HG03175 (cell line): ENCODE data around the gene TNFAIP2.
"Not testable (repeated sequence)": the region's sequence is repeated elsewhere in the genome, so short reads cannot be mapped to it uniquely, and the experiment has no call there.

ENCODE experiments used
- ATAC-seq: cut with Tn5 transposase; IDR thresholded peaks from one replicate; pipeline ENCODE4 v1.9.1; 2021; ENCODE audit warnings: mild to moderate bottlenecking, moderate library complexity; ENCODE audit not compliant: unreplicated experiment

The TNFAIP2 gene

DNA sequence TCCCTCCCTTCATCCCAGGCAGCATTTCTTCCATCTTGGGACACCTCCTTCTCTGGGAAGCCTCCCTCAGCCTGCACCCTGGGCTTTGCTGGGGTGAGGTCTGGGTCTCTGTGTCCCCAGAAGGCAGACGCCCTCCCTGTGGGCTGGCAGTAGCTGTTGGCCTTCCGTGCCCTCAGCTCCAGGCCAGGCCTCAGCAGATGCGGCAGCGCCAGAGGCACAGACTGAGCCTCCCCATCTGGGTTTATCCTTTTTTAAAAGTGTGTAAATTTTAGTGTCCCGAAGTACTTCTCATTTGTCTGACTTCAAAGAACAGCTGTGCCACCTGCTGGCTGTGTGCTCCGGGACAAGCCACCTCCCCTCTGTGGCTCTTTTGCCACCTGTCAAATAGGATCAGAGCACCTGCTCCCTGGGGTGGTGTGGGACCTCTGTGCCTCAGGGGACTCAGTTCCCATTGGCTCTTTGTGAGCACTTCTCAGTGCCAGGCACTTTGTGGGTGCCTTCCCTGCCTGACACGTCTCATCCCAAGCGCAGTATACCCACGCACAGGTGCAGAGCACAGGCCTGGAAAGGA lies 17.6 kb upstream of the TNFAIP2 start:
- ATAC-seq = no peak

DNA sequence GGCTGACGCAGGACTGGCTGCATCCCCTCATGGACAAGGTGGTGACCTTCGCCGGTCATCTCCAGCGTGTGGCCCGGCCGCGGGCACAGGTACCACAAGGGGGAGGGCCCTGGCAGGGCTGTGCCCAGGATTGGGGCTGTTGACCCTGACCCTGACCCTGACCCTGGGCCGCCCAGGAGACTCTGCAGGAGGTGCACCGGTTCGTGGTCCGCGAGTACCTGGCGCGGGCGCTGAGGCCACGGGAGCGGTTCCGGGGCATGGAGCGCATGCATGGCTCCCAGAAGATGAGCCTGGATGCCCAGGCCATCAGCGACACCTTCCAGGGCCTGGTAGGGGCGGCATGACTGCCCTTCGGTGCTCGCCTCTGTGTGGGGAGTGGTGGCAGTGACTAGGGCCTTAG lies 15.8 kb upstream of the TNFAIP2 start:
- no peak for ATAC-seq

DNA sequence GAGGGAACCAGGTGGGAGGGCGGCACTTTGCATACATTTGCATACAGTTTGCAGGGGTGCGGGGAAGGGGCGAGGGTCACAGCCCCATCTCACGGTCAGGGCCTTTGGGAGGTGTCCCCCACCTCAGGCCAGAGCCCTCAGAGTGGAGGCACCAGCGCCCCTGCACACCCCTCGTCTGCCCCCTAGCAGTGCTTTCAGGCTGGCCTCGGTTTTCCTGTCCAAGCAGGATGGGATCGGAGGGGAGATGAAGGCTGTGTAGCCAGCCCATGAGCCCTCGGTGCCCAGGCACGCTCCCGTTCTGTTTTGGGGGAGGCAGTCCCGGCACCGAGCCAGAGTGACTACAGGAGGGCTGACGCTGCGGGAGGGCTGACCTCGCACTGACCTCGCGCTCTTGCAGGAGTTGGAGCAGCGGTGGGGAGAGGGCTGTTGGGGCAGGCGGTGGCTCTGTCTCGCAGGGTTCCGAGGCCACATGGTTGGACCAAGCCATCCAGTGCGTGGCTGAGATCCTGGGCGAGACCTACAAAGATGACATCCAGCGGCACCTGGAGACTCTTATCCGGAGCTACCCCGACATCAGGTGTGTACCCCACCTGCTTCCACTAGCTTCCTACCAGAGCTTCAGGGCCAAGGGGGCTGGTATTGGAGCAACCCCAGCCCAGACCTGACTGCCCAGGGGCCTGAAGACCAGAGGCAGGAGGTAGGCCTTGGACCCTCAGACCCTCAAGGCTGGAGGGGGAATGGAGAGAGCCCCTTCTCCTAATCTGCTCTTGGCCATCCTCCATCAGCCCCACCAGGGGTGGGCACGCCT lies 15.1 kb upstream of the TNFAIP2 start:
- ATAC-seq = no peak

DNA sequence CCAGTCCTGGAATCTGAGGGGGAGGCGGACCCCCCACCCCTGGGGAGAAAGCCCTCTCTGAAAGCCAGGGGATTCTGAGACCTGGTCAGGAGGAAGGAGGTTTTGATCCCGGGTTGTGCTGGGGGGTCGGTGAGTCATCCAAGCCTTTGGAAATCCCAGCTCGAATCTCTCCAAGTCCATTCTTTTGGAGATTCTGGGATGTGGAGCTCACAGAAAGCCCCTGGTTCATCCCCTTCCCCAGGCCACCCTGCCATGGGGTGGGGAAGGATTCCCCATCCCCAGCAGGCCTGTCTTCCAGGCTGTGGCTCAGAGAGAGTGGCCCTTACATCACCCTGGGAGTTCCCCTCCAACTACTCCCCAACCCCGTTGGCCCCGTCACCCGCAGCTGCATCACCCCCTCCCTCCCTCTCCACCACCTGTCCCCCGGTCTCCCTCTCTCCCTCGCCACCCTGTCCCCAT lies 14.5 kb upstream of the TNFAIP2 start:
- ATAC-seq = no peak

DNA sequence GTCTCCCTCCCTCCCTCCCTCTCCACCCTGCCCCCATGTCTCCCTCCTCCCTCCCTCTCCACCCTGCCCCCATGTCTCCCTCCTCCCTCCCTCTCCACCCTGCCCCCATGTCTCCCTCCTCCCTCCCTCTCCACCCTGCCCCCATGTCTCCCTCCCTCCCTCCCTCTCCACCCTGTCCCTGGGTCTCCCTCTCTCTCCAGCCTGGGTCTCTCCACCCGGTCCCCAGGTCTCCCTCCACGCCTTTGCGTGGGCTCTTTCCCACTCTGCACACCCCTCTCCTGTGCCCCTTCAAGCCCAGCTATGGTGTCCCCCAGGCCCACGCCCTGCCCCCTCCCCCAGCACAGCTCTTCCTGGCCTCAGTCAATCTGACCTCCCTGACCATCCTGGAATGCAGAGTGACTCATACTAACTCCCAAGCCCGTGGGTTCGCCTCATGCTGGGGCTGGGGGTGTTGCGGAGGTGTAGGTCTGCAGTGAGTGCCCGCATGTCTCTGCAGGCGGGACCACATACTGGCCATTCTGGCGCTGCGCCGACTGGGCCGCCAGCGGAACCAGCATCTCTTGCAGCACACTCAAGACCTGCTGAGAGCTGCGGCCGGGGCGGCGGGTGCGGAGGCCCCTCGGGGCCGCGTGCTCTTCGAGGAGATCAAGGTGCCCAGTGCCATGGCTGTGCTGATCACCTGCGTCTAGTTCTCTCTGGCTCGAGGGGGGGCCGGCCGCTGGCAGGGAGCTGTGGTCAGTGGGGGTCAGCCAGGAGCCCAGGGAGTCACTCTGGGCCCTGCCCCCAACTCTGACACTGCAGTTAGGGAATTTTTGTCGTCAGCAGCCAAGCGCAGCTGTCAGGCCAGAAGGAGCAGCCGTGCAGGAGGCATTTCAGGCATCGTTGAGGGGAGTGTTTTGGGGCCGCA lies 13.5 kb upstream of the TNFAIP2 start:
- no peak for ATAC-seq

DNA sequence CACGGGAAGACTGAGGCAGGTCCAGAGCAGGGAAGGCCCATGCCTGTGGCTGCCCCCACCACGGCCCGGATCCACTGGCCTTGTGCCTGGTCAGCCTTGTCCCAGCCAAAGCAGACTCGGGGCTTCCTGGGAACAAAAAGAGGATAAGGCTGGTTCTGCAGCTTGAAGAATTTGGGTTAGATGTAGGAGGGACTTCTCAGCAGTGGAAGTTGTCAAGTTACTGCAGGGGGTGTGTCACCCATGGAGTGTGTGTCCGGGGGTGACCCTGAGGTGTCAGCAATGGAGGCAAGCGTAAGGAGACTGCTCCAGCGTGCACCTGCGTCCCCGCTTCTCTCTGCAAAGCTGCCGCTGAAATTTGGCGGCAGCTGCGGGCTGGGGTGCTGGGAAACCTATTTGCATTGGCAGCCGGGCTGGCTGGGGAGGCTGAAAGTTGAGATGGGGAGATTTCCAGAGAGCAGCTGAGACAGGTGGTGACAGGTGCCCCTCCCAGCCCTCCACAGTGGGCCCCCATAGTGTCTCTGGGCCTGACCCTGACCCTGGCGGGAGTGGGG lies 12.5 kb upstream of the TNFAIP2 start:
- no peak for ATAC-seq

DNA sequence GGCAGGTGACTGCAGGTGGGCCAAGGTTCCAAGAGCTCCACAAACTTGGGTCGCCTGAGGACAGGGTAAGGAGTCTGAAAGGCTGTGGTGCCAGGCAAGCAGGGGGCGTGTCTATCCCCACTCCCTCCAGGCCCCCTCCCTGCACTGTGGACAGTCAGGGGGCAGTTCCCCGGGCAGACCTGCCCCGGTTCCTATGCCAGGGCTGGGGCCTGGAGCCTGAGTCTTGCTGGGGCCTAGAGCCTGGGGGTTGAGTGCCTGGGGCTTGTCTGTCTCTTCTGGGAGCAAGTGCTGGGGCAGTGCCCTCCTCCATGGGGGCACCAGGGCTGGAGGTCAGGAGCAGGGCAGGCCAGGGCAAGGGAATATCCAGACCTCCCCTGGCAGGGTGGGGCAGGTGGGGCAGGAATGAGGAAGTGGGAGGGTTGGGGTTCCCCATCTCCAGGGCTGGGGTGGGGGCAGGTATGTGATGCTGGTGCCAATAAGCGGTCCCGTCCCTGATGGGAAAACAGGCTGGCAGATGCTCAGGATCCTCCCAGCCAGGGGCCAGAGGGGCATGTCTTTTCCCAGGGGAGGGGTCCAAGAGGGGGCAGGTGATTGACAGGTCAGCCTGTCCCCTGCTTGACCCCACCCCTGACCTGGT lies 11.9 kb upstream of the TNFAIP2 start:
- no peak for ATAC-seq

DNA sequence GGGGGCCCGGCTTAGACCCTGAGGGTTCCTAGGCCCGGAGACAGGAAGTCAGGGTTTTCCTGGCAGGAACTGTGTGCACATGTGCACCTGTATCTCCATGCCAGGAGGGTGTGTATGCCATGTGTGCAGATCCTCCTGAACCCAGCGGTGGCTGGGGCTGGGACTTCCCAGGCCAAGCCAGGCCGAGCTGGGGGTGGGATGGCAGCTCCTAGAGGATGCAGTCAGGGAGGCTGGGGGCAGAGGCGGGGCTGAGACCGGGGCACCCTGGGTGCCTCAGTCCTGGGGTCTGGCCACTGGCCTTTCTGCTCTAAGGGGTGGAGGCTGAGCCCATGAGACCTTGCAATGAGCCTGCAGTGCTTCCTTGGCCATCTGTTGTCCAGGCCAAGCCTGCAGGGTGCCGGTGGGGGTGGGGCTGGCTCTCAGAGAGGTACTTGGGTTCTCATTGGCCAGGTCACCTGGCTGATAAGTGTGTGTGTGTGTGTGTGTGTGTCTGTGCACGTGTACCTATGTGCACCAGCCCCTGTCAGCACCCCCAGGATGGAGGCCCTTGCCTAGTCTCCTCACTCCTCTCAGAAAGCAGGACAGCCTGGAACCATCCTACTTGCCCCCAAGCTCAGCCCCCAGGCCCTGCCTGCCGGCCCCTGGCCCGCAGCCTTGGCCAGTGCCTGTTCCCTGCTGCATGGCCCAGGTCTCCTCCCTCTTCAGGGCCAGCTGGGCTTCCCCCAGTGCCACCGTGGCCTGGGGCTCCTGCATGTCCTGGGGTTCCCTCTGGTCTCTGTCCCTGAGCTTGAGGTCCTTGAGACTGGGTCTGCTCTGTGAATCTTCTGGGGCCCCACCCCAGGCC lies 10.6 kb upstream of the TNFAIP2 start:
- ATAC-seq = no peak

DNA sequence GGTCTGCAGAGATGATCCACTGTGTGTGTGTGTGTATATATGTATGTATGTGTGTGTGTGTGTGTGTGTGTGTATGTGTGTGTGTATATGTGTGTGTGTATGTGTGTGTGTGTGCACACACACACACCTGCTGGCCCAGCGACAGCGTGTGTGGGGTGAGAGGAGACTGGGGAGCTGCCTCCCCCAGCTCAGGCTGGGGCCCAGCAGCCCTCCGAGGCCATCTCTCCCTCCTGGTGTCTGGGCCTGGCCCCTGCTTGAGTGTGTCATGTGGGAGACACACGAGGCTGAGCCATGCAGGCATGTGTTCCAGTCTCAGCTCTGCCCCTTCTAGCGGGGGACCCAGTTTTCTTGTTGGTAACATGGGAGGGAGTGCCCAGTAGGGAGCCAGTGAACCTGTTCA lies 10.0 kb upstream of the TNFAIP2 start:
- no peak for ATAC-seq

DNA sequence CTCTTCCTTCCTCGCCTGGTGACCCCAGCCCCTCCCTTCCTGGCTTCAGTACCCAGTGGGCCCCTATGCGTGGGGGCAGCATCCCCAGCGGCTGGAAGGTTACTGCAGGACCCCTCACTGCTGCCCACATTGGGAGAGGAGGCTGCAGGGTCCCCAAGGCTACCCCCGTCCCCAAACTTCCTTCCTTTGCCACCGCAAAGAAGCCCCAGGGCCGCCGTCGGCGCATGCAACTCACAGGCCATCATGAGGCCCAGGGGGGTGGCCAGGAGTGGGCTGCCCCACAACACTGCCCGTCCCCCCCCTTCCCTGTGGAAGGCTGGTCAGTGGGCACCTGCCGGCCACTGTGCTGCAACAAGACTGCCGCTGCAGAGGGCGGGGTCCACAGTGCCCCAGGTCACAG lies 9.5 kb upstream of the TNFAIP2 start:
- no peak for ATAC-seq

DNA sequence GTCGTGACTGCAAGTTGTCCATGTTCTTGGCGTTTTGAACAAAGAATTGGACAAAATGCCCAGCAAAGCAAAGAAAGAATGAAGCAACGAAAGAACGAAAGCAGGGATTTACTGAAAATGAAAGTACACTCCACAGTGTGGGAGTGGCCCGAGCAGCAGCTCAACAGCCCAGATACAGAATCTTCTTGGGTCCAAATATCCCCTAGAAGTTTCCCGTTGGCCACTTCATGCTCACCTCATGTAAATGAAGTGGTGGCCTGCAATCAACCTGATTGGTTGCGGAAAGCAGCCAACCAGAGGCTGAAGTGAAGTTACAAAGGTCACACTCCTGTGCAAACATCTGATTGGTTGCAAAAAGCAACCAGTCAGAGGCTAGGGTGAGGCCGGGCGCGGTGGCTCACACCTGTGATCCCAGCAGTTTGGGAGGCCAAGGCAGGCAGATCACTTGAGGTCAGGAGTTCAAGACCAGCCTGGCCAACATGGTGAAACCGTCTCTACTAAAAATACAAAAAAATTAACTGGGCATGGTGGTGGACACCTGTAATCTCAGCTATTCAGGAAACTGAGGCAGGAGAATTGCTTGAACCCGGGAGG lies 8.1 kb upstream of the TNFAIP2 start:
- not testable (repeated sequence) for ATAC-seq

DNA sequence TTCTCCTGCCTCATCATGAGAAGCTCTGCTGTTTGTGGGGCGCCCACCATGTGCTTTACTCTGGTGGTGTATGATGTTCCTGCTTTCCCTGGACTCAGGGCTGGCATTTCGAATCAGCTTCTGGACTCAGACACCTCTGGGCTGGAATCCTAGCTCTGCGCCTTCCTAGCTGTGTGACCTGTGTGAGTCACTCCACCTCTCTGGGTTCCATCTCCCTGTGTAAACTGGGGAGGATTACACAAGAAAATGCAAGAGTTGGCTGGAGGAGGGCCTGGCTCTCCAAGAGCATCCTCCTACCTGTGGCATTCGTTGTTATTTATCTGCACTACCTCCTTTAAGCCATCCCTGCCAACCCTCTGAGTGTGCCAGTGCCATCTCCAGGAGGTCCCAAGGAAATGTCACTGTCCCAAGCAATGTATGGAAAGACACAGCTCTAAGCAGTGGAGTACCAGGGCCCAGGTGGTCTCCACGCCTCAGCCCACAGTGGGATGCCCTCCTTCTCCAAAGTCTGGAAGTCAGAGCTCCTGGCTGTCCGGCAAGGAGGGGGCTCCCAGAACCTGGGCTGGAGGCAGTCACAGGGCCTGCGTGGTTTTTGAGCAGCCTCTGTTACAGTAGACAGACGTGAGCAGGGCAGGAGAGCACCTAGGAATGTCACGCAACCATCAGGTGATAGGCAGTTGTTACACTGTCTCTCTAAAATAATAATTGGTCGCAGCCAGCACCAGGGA lies 7.3 kb upstream of the TNFAIP2 start:
- ATAC-seq = no peak

DNA sequence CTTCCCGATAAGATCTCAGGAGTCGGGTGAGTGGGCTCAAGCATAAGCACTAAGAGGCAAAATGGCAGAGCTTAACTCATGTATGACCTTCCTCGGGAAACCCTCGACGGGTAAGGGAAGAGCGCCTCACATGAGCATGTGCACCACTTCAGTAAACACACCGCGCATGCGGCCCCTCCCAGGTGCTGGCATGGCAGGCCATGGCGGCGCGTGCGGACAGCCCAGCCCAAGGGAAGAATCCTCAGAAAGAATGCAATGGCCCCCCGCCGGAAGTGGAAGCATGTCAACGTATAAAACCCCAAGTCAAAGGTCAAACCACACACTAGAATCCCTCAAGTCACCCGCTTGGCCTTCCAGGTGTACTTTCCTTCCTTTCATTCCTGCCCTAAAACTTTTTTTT lies 6.6 kb upstream of the TNFAIP2 start:
- no peak for ATAC-seq

DNA sequence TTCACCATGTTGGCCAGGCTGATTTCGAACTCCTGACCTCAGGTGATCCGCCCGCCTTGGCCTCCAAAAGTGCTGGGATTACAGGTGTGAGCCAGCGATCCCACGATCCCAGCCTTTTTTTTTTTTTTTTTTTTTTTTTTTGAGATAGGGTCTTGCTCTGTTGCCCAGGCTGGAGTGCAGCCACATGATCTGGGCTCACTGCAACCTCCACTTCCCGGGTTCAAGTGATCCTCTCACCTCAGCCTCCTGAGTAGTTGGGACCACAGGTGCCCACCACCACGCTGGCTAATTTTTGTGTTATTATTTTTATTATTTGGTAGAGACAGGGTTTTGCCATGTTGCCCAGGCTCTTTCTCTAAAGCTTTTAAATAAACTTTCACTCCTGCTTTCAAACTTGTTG lies 5.8 kb upstream of the TNFAIP2 start:
- not testable (repeated sequence) for ATAC-seq

DNA sequence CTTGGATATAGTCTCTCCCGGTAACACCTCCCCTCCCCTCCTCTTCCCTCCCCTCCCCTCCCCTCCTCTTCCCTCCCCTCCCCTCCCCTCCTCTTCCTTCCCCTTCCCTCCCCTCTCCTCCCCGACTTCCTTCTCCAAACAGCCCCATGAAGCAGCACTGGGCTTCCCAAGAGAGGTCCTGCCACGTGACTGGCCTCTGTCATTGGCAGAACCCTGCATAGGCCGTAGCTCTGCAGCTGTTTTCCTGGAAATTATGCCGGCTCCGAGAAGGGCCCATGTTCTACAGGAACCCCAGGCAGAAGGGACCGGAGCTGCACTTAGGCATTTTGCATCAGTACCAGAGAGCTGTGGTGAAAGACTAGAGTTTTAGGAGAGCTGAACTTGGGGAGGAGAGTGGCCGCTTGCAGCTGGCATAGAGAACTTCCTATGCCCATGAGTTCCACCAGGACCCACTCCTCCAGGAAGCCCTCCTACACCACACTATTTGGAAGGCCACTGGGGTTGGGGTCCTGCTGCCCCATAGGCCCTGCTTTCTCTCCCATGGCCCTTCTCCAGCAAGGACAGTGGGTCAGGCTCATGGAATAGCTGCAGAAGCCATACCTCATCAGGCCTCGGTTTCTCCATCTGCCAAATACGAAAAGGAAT lies 5.1 kb upstream of the TNFAIP2 start:
- no peak for ATAC-seq

DNA sequence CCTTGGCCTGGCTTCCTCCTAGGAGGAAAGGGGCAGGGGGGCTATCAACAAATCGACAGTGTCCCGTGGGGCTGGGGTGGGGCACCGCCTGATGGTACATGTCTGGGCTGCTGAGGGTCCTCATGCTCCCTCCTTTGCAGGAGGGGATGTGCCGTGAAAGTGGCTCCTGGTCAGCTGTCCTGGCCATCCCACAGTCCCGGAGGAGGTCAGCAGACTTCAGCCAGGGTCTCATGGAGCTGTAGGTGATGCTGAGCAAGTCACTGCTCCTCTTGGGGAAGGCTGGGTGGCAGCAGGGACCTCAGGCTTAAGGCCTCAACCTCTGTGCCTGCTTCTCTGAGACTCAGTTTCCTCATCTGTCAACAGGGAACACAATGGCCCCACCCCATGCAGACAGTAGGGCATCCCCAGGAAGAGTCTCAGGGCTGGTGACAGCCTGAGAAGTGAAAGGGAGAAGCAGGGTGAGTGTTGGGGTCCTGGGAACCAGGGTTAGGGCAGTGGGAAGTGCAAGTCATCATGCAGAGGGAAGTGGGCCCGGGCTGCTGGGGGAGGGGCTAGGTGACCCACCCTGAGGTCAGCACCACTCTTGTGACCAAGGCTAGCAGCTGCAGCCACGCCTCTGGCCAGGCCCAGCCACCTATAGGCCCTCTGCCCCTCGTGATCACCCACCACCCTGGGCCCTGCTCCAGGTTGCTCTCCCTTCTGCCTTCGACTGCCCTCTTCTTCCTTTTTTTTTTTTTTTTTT lies 4.4 kb upstream of the TNFAIP2 start:
- no peak for ATAC-seq

DNA sequence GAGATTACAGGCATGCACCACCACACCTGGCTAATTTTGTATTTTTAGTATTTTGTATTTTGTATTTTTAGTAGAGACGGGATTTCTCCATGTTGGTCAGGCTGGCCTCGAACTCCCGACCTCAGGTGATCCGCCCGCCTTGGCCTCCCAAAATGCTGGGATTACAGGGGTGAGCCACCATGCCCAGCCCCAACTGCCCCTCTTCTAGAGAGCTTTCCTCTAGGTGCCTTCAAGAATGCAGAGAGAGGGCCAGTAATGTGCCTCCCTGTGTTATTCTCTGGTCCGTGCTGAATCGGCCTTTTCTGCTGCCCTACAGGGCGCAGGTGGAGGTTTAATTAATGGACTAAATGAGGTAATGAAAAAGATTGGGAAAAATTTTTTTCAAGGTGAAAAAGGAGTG lies 3.7 kb upstream of the TNFAIP2 start:
- not testable (repeated sequence) for ATAC-seq
